Measurements from ENCODE around the gene ITGB8.

ITGB8 gene

DNA sequence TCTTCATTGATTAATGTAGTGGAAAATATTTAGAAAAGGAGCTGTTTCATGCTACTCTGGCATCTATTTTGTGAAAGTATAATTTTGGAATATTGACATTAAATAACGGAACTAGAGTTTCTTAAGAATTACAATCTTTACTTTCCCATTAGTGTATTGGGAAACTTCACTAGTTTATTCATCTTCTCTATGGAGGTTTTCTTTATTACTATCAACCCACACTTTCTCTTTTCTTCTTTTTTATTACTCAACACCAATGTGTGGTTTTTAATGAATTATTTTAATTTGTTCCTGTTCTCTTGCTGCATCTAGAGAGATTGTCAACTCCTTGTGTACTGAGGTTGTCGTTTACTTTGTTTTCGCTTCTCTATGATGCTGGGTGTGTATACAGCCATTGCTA is 20.4 kb upstream of the ITGB8 start:
- DNase-seq: no peak

DNA sequence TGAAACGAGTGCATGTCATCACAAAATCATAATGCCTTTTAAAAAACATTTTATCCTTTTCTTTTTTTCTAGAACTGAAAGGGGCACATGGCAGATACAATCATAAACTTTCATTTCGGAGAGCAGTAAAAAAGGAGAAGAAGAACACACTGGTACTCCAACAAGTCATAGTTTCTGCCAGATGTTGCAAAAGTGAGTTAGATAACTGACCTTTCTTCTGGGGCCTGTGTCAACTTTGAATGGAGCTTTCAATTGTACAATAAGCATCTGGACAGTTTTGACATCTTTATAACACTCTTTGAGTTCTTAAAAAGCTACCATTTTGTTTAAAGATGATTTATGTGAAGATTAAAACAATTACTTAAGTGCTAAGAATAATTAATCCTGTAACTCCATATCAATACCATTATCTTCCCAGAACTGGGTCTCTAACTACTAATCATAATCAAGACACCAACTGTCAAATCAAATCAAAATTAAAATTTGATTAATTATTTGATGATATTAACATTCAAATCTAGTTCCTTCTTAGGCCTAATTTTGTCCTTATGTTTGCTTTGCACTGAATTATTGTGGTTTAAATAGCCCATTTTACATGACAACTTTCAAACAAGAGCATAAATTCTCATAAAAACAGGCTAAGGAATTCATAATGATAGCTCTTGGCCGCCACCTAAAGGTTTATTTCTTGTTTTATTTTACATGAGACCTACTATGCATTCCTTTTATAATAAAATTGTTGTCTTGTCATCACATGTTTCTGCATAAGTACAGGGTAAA is 19.5 kb upstream of the ITGB8 start:
- DNase-seq: no peak

DNA sequence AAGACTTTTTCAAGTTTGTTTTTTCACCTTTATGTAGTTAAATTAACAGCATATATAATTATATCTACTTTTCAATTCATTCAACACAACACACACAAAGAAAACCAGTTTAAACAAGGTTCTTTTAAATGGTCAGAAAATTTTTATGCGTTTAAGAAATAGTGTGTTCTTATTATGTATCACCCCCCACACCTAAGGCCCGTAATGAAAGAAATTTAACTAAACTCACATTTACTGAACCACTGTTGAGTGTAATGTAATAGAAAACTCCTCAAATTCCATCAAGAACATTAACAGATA is 19.0 kb upstream of the ITGB8 start:
- DNase-seq: no peak

DNA sequence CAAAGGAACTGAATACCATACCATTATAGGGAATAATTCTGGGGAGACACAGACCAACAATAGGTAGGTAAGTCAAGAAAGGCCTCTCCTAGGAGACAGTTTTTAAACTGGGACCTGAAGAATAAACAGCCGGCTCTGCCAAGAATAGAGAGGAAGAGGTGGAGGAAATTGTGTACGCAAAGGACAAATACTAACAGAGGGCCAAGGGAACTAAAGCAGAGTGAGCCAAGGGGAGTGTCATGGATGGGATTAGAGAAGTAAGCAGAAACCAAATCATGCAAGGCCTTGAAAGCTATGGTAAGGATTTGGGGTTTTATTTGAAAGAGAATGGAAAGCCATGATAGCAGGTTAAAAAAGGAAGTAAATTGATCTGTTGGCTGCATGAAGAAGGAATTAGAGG is 18.1 kb upstream of the ITGB8 start:
- DNase-seq: no peak

DNA sequence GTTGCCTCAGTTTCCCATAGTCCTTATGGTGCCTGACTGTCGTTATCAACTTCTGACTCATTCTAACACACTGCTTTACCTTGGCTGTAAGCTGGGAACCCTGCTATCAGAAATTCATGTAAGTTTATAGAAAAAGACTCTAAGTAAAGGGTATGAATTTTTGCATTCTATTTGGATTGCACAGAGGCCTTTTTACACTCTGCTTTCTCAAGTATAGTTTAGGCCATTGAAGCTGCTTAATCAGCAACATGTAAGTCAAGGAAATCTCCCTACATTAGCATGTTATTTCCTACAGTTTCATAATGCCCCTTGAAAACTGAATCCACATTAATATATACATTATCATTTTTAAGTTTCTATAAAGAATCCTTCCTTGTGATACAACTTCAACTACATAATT is 17.1 kb upstream of the ITGB8 start:
- DNase-seq: no peak

DNA sequence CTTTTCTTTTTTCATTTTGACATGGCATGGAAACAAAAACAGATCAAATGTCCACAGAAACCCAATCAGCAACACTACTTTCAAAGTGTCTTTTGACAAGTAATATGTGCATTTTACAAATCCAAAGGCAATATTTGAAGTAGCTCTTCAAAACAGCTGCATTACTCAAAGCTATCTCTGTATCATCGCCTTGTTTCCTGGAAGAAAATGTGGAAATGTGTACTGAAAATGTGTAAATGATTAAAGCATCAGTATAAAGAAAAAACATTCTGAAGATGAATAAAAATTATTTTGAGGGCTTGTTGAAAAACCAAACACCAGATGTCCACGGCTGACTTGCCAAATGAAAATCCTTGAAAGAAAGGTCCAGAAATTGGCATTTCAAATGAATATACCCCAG is 16.5 kb upstream of the ITGB8 start:
- DNase-seq: no peak

DNA sequence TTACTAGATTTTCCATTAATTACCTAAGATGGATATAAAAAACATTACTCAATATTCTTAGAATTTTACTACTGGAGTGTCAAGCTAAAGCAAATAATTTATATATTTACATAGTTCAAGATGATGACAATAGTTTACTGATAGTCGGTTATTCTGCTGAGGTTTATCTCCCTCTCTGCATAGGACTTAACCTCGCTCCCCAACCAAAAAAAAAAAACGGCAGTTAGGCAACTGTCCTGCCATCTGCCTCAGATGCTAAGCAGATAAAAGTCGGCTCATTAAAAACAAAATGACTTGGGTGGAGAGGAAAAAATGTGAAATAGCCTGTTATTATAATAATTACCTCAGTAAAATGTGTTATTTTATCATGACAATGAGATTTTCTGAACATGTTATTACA is 14.0 kb upstream of the ITGB8 start:
- no peak for DNase-seq

DNA sequence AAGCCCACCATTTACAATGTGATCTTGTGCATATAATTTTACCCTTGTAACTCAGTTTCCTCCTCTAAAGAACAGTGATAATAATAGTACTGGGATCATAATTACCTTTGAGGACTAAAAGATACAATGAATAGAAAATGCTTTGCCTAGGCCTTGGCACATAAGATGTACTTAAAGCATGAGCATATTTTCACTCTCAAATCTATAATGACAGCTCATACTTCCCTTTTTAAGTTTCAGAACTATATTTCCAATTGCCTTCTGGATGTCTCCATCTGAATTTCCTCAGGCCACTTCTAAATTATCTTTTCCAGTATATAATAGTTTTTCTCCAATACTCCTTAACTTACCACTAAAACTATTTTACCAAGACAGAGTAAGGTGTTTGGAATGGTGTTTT is 13.3 kb upstream of the ITGB8 start:
- DNase-seq: no peak

DNA sequence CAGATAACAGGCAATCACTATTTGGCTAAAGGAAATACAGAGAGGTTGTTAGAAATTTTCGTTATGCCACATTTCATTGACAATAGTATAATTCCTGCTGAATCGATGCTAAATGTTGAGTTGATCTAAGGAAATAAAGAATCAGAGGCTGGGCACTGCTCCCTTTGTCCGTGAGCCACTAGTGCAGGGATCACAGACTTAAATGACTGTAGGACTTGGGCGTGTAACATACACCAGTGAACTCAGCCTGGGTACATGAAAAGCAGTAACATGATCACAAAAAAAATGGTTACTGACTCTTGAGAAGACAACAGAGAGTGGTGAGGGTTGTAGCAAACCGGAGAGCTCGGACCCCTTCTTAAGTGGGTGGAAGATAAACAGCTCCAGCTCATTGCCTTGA is 11.8 kb upstream of the ITGB8 start:
- DNase-seq: no peak

DNA sequence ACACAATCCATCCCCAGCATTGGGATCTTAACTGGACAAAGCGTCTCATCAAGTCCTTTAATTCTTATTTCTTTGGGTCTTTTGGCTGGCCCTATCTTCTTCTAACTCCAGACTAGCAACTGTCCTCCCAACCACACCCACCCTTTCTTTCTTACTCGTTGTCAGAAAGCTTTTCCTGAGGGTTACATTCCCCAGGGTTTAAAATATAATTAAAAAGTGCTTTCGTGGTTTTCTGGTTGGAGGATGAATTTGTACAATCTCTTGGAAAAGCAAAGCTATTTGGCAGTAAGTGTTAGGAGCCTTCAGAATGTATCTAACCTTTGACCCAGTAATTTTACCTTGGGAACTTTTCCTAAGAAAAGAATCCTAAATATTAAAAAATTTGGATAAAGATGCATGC is 10.4 kb upstream of the ITGB8 start:
- DNase-seq: no peak

DNA sequence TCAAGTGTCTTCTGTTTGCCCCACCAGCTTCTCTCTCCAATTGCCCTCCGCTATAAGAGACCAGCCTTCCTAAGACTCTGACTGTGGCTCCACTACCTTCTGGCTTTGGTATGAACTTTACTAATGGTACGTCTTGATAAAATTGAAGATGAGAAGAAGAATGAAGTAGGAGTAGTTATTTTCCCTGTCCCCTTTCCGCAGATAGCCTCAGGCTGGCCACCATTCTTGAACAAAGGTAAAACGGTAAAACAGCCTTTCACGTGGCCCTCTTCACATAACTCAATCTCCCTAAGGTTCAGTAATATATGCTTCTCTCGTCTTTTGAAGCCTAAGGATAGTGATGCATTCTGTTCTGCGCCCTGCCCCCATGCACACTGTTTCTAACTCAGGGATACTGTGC is 9.9 kb upstream of the ITGB8 start:
- no peak for DNase-seq

DNA sequence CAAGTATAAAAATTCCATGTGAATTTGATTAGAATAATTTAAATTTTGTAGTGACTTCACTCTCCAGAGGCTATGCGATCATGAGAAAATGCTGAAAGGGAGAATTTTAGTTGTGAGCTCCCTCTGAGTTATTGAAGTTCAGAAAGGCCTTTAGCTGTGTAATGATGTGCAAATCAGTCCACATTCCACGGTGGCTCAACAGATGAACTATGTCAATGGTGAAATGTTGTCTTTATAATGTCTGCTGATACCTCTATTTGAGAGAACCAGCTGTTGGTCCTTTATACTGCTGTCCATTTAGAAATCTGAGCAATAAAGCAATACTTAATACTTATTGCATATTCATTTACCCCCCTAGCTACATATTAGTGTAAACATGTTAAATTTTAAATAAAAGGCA is 7.1 kb upstream of the ITGB8 start:
- no peak for DNase-seq

DNA sequence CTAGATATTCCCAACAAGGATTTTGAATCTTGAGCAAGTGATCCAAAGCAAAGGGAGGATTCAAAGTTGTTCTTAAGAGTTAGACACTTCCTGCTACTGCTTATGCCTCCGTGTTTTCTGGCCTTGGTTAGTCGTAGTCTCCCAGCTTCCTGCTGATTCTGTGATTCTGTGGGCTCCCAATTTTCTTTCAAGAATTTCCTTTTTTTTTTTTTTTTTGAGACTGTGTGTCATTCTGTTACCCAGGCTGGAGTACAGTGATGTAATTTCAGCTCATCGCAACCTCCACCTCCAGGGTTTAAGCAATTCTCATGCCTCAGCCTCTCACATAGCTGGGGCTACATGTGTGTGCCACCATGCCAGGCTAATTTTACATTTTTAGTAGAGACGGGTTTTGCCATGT is 4.4 kb upstream of the ITGB8 start:
- no peak for DNase-seq

DNA sequence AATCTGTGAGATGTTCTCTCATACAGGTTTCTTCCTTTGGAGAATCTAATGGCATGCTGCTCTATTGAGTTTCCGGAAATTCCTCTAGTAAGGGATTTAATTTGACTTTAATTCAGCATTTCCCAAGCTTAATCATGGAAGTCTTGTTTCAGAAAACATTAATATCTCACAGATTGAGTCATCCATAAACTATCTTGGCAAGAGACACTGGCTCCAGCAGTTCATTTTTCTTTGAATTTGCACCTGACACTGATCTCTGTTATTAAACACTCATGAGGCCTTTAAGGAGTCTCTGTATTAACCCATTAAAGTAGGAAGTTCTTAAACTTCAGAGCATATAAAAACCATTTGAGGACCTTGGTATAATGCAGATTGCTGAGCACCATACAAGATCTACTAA is 3.6 kb upstream of the ITGB8 start:
- no peak for DNase-seq

DNA sequence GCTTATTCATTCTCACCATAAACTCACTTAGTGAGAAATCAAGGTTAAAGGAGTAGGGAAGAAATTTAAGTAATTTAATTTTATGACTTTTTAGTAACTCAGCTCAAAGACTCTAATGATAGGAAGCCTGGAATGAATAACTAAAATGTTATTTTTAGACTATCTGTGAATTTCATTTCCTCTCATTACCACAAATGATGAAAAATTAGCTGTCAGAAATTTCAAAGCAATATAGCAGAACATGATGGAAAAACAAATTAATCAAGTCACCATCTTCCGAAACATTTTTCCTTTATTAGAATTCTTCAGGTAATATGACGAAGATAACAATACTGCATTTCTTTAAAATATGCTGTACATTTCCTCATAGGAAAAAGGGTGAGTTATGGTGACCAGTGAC is 2.7 kb upstream of the ITGB8 start:
- no peak for DNase-seq

DNA sequence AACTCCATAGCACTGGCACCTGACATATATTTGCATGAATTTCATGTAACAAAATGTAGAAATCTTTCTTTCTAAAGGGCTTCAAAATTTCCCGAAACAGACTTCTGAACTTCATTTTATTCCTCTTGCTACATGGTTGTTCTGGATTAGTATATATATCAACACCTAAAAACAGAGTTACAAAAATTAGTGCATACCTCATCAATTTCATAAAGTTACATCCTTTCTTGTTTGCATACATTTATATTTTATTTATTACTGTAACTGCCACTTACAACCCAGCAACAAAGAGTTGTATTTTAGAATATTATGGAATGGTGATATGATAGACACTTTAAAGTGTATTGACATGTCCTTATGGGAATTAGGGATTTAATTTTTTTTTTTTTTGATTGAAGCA is 2.0 kb upstream of the ITGB8 start:
- DNase-seq: no peak

DNA sequence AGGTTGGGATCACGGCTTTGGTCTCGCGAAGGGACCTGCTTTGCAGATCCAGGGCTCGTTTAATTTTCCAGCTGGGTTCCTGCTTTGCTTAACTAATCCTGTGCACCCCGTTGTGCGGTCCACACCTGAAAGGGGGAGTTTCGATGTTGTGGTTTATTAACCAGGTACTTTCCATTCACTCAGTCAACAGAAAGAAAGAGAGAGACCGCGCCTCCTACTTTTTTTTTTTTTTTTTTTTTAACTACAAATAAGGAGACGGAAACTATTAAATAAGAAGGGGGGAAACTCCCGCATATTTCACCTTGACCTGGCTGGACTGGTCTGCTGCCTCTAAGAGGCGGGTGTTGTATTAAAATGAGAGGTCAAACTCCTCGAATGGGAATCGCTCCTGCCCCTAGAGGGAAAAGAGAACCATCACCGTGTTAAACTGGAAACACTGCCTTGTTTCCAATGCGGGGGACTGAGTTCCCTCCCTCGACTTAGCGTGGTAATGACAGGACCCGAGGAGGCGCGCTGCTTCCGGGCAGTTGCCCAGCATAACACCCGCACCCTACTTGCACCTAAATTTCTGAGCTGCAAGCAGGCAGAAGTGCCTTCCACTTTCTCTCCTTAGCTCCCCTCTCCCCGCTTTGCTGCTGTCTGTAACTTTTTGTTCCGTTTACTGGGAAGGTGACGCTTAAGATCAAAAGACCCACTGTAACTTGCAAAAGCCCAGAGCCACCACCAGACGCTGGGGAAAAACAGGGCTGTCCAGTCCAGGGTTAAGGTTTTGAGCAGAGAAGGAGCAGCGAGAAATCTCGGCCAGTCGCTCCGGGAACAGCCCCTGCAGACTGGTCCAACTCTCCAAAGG is 1.1 kb upstream of the ITGB8 start:
- peak; percentile 61 for DNase-seq

DNA sequence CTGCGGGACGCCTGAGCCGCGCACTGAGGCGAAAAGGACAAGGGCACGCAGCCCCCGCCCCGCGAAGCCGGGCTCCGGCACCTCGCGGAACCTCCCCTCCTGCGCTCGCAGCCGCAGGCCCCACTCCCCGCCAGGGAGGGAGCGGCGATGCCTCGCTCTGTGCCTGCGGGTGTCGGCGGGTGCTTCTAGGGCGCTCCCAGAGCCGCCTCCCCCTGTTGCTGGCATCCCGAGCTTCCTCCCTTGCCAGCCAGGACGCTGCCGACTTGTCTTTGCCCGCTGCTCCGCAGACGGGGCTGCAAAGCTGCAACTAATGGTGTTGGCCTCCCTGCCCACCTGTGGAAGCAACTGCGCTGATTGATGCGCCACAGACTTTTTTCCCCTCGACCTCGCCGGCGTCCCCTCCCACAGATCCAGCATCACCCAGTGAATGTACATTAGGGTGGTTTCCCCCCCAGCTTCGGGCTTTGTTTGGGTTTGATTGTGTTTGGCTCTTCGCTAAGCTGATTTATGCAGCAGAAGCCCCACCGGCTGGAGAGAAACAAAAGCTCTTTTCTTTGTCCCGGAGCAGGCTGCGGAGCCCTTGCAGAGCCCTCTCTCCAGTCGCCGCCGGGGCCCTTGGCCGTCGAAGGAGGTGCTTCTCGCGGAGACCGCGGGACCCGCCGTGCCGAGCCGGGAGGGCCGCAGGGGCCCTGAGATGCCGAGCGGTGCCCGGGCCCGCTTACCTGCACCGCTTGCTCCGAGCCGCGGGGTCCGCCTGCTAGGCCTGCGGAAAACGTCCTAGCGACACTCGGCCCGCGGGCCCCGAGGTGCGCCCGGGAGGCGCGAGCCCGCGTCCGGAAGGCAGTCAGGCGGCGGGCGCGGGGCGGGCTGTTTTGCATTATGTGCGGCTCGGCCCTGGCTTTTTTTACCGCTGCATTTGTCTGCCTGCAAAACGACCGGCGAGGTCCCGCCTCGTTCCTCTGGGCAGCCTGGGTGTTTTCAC is 519 bp downstream of the ITGB8 start:
- DNase-seq: peak; percentile 63

DNA sequence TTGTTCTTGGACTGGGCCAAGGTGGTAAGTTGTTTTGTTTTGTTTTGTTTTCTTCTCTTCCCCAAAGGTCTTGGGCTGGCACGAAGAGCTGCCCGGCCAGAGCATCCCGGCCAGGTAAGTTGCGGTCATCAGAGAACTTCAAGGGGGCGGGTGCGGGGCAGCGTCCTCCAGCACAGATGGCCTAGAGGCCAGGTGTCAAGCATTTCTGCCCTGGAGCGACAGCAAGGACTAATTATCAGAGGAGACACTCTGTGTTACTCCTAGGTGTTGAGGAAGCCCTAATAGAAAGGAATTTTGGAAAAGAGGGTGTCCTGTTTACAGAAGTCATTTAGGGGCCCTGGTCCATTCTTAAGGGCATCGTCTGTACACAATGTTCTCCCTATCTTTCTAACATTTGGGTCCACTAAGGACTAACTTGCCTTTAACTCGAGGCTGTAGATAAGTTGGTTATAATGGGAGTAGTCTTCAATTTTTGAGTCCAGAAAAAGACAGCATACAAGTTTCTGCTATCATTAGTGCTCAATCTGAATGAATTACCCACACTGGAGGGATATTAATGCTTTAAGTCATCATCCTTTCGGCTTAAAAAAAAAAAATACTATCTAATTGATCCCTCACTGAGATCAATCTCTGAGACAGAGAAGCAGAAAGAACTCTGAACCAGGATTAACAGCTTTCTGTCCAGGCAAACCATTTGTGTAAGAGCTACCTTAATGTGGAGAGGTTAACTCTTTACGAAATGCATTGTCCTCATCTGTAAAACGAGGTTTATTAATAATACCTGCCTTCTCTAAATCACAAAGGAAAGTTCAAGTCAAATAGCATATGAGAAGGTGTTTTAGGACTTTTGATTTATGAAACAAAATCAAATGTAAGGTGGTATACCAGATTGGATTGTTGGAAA is 1.5 kb downstream of the ITGB8 start:
- DNase-seq: no peak

DNA sequence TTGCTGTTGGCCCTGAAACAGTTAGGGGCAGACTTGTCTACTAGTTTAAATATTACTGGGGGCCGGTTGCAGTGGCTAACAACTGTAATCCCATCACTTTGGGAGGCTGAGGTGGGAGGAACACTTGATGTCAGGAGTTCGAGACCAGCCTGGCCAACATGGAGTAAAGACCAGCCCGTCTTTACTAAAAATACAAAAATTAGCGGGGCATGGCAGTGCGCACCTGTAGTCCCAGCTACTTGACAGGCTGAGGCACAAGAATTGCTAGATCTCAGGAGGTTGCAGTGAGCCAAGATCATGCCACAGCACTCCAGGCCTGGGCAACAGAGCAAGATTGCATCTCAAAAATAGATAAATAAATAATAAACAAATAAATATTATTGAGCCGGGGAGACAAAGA is 7.6 kb downstream of the ITGB8 start:
- DNase-seq: no peak

DNA sequence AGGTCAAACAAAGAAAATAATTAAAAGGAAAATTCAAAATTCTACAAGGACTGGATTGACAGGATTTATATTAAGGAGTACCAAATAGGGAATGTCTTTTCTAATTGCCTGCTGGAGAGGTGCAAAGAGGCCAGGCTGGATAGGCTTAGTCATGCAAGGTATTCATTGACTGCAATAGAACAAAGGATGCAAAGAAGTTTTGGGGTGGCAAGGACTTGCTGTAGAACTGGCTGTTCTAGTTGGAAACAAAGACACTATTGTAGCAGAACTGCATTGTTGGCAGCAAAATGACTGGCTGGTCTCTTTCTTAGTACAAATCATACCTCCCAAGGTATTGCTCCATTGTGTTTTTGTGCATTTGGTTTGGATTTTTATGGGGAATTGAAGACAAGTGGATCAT is 10.1 kb downstream of the ITGB8 start:
- peak; percentile 25 for DNase-seq

DNA sequence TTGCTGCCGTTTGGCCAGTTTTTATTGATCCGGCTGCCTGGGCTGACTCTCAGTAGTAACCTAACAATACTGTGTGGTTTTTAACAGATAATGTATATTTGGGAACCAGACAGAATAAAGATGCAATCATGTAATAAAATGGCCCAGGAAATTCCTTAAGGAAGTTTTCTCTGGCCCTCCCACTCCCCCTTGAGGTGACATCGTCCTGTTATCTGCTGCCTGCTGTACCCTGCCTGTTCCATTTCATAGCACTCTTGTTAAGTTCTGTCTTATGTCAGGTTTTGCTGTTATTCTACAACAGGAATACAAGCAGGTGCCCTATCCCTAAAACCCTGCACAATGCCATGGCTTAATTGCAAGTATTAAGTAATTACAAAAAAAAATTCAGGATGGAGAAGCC is 12.5 kb downstream of the ITGB8 start:
- DNase-seq: no peak

DNA sequence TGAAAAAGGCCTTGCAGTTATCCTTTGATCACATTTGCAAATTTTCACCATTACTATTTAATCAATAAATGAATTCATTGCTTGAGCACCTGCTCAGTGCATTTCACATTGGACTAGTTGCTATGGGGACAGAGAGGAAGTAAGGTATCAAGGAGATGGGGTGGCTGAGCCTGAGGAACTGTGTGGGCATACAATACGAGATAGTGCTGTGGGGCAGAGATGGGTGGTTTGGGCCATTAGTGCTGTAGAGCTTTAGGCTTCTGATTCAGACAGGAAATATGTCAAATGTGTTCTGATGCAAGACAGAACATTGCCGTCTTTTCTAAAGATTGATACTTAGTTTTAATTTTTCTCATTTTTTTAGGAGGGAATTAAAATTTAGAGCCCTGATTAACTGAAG is 13.2 kb downstream of the ITGB8 start:
- no peak for DNase-seq

Data from DMS79 (cell line).